Posterior vena cava (tissue), 2 donors: ENCODE data around the gene YWHAH. TPM values are rescaled to one million over a fixed set of nuclear protein-coding genes. Genes with fewer than 3 reads are reported as not detected.
A peak's percentile ranks its signal among the peaks of the same experiment; 100 is the strongest.

Experiments used
- DNase-seq: peaks from one replicate; pipeline ENCODE4 v3.0.0-alpha.2; 2020; ENCODE audit warnings: low spot score
- intact Hi-C, 2 donors: fragments of 100-400 bp; cut with DNase I; formaldehyde crosslinking; loops; one replicate each; pipeline versions ENCODE4 v1.14.1 to v1.14.2; 2022 to 2023
- long read RNA-seq, 2 donors: library from polyadenylated mRNA; unstranded; transcript quantifications; one replicate each; pipeline ENCODE4 v2.0.0, GENCODE V29; 2020 to 2021
- total RNA-seq, 2 donors: library from RNA; stranded (reverse); fragmentation: NEBNext Ultra II Directional; extraction: Animal tissue kit (Norgen Biotek cat#: 25700); gene quantifications; one replicate each; pipeline ENCODE4 v1.2.1, GENCODE V29; 2021
- donor health status: DM: yes; HTN: yes; CAD: no.
- donor health status: DM: yes; HTN: yes; CAD: no.

YWHAH gene
- 100 to 1,000 TPM; 425 to 833 TPM for total RNA-seq
- long read RNA-seq, donor 1, transcript YWHAH-201 (2 exons, 1,825 nt): major isoform, 204 of 223 reads
- long read RNA-seq, donor 1, partial matches to known transcripts: 0 of 223 reads
- long read RNA-seq, donor 1, other reads (novel, unspliced or antisense): 13 of 223 reads
- long read RNA-seq, donor 2, transcript YWHAH-201 (2 exons, 1,825 nt): major isoform, 155 of 232 reads
- long read RNA-seq, donor 2, transcript YWHAH-205 (2 exons, 1,735 nt): minor isoform, 26 of 232 reads
- long read RNA-seq, donor 2, partial matches to known transcripts: 42 of 232 reads
- long read RNA-seq, donor 2, other reads (novel, unspliced or antisense): 9 of 232 reads

DNA sequence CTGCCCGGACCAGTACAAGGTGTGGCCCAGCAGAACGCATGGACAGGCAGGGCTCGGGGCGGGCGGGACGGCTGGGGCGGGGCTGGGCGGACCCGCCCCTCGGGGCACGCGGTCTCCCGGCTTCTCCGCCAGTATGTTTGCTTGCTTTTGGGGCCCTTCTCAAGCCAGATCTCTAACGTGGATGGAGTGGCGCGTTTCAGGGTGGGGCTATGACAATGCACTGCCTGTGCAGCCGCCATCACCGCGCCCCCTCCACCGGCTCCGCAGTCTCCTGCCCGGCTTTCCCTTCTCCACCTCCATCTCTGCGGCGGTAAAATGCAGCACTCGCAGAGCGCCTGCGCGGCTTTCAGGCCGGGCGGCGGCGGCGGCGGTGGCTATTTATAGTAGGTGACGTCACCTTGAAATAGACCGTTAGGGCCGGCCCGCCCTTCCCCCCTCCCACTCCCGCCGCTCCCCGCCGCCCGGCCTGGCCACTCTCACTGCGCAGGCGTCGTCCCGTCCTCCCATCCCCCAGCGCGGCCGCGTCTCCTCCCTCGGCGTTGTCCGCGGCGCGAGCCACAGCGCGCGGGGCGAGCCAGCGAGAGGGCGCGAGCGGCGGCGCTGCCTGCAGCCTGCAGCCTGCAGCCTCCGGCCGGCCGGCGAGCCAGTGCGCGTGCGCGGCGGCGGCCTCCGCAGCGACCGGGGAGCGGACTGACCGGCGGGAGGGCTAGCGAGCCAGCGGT lies at the start of gene YWHAH:
YWHAH (plus strand) TSS at position 558 of the 722 bp plus-strand sequence. CDS start 199 bp downstream, outside the sequence.
- intact Hi-C loops: no loop called here
- peak; percentile 99 for DNase-seq

DNA sequence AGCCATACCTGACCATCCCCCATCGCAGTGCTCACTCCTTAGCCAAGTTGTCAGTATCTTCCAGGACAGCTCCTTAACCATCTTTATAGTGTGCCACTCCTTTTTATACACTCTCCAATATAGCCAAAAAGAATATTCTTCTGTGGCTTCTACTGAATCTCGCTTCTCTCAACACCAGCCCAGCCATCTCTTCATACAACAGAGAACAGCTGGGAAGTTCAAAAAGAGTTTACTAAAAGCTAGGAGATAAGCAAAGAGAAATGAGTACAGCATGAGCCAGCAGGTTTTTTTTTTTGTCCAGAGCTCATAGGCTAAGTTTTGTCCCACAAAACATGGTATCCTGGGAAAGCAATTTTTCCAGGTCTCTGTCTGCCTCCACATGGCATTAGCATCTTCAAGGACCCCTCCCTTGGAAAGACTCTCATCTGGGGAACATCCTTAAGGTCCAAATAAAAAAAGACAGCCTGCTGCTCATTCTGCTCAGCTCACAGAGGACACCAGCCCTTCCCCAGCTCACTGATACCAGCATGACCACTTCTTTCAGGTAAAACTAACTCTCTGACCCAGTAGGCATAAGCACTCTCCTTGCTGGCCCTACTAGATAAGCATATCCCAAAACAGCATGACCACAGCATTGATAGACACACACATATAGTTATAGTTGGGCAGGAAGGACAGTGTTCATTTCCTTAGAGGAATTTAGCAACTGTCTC lies 48.8 kb upstream of the YWHAH start:
- DNase-seq: no peak
- intact Hi-C loops: no loop called here

DNA sequence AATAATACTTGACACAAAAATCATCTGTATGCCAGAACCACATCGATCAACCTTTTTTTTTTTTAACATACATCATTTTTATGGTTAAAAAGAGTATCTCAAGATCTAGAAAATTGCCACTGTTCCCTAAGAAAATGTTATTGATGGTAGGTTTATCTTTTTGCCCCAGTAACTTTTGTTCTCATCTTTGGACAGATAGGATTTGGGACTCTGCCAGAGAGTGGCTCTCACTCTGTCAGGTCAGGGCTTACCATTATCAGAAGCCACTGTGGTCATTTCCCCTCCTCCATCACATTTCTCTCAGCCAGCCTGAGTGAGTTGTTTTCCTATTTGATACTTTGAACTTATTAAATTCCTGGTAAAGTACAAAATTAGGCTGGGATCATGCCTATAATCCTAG lies 47.9 kb upstream of the YWHAH start:
- intact Hi-C loops: no loop called here
- DNase-seq: no peak

DNA sequence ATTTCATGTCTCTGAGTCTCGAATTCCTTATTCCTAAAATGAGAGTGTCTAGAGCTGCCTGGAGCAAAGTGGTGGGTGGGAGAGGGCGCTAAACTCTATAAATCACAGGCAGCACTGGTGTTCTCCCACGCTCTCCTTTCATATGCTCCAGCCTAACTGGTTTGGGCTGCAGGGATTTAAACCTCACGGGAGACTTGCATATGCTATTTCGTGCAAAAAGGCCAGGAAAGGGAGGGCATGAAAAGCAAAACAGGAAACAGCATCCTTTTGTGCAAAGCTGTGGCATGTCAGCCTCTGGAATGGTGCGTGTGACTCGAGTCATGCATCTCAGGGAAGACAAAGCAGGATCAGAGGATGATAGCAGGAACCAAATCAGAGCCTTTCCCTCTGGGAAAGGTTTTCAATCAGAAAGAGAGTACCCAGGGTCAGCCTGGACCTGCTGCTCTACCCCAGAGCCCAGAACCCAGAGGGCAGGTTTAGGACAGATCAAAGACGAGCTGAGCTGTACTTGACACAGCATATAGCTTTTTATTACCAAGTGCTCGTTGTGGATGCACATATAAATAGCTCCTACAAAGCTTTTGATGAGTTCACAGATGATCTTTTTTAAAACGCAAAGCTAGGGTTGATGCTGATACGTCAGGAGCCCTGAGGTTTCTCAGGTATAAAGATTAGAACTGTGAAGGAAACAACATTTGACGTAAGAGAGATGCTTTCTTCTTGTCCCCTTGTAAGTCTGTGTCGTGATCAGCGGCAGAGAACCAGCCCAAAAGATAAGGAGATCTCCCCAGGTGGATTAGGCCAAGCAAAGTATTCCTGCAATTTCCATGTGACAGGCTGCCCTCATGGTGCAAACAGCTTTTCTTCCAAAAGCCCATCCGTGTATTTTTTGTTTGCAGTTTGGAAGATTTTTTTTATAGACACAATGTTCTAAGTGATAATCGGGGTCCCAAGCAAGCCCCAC lies 46.2 kb upstream of the YWHAH start:
- intact Hi-C loops: no loop called here
- DNase-seq: no peak

DNA sequence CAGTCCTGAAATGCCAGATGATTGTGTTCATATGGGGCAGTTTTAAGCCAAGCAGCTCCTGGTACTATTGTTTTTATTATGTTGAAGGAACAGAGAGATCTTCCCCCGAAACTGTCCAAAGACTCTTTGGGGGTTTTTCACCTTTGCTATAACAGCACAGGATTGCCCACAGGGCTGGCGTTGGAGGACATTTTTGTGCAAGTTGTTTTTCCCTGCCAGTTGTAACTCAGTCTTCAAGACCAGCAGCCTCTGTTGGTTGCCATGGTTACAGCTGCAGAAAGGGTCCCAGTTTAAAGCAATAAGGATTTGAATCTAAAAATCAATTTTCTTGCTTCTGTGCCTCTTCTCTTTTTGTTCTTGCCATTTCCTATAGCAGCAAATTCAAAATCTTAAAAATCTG lies 45.4 kb upstream of the YWHAH start:
- intact Hi-C loops: no loop called here
- no peak for DNase-seq

DNA sequence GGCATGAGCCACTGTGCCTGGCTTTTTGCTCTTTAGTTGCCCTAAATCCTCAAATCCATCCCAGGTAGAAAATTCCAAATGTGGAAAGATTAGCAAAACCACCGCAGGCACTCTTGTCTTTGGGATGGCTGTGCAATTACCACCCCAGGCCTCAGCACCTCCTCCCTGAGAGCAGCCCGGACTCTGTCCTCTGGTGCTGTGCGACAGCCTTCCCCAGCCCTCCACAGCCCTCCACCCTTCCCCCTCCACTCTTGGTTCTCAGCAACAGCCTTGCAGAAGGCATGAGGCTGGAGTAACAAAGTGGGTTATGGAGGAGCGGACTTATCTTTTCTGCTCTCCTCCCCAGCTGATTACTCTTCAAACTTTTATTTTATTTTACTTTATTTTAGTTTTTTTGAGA lies 44.7 kb upstream of the YWHAH start:
- intact Hi-C loops: no loop called here
- no peak for DNase-seq

DNA sequence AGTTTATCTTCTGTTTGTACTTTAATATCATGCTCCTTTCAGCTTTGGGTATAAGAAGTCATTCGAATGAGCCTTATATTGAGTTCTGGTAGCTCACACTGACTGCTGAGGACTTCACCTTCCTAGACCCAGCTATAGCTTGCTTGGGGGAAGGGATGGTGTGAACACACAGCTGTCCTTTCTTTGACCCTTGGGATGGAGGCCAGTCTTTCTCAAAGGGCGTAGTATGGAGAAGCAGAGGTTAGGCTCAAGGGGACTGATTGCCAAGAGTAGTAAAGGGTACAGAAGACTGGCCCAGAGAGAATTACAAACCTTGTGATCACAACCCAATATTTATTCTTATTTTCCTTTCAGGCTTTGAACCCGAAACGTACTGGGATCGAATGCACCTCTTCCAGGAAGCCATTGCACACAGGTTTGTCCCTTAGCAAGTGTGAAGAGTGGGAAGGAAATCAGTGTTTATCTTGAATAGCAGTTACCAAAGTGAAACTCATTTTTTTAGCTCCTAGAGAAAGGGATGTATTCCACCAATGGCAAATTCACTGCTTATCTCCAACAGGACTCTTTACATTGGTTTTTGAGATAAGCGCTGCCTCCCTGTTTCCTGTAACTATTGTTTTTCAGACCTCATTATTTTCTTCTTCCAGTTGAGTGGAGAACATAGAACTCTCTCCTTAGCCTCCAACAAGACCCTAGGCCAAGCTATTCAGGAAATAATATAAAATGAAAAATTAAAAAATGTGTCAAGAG lies 42.8 kb upstream of the YWHAH start:
- intact Hi-C loops: loop anchor here in 1 of 2 donors (1.0 kb wide), 1 partner anchor 19 kb away; no protein-coding TSS in a partner anchor

DNA sequence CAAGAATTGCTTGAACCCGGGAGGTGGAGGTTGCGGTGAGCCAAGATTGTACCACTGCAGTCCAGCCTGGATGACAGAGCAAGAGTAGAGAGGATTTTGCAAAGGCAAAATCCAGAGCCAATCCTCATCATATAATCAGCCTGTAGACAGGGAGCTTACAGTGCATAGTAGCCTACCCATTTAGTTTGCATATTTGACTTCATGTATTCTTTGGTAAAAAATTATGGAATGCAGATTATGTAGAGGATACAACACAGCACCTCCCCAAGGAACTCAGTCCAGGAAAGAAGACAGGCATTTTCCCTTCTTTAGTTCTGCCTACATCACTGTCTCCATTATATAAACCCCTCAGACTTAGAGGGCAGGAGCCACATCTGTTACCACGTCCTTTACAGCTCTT lies 39.7 kb upstream of the YWHAH start:
- no peak for DNase-seq
- intact Hi-C loops: no loop called here

More for the DNA sequence above, 42.8 kb upstream of the YWHAH start:
- no peak for DNase-seq

DNA sequence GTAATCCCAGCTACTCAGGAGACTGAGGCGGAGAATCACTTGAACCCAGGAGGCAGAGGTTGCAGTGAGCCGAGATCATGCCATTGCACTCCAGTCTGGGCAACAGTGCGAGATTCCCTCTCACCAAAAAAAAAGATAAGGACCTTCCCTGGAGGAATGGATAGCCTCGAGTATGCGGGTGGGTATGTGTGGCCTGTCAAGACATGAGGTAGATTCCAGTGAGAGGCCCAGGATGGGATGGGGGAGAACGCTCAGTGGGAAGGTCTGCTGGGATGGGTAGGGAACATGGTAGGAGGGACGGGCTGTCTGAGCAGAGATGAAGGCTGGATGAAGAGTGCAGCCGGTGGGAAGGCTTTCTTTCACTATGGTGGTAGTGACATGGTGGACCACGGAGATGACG lies 39.0 kb upstream of the YWHAH start:
- intact Hi-C loops: no loop called here
- no peak for DNase-seq

DNA sequence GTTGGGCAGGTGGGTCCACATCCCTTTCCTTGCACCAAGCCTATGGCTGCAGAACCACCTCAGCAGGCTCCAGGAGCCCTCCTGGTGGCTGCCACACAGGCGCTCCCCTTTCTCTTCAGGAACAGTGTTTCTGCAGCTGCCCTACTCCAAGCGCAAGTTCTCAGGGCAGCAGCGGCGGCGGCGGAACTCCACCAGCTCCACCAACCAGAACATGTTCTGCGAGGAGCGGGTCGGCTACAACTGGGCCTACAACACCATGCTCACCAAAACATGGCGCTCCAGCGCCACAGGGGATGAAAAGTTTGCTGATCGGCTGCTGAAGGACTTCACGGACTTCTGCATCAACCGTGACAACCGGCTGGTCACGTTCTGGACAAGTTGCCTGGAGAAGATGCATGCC lies 38.2 kb upstream of the YWHAH start:
- intact Hi-C loops: no loop called here
- DNase-seq: no peak

DNA sequence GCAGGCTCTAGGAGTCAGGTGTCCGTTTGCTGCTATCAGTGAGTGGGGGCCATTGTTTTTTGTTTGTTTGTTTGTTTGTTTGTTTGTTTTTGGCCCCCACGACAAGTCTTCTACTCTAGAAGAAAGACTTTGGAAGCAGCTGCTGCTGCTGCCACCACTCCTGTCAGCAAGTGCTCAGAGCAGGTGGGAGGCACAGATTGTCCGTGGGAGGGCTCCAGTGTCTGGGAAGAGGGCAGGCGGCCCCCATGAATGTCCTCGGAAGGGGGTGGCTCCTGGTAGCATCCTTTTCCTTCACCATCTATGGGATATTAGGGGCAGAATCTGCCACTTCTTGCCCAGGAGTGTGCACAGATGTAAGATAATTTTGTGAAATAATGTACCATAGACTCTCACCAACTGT lies 37.8 kb upstream of the YWHAH start:
- intact Hi-C loops: no loop called here
- DNase-seq: no peak

DNA sequence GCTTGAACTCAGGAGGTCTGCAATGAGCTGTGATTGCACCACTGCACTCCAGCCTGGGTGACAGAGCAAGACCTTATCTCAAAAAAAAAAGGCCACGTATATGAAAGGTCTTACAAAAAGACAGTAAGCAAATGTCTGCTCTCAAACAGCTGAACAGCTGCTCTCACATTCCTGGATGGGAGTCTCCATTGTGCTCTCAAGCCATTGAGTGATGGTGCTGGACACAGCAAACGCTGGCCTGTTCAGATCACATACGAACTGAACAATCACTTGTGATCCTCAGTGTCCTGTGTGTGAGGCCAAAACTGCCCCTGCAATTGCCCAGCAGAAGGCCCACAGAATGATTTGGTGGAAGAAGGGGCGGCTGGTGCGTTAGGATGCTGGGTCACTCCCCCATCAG lies 34.4 kb upstream of the YWHAH start:
- no peak for DNase-seq
- intact Hi-C loops: no loop called here

DNA sequence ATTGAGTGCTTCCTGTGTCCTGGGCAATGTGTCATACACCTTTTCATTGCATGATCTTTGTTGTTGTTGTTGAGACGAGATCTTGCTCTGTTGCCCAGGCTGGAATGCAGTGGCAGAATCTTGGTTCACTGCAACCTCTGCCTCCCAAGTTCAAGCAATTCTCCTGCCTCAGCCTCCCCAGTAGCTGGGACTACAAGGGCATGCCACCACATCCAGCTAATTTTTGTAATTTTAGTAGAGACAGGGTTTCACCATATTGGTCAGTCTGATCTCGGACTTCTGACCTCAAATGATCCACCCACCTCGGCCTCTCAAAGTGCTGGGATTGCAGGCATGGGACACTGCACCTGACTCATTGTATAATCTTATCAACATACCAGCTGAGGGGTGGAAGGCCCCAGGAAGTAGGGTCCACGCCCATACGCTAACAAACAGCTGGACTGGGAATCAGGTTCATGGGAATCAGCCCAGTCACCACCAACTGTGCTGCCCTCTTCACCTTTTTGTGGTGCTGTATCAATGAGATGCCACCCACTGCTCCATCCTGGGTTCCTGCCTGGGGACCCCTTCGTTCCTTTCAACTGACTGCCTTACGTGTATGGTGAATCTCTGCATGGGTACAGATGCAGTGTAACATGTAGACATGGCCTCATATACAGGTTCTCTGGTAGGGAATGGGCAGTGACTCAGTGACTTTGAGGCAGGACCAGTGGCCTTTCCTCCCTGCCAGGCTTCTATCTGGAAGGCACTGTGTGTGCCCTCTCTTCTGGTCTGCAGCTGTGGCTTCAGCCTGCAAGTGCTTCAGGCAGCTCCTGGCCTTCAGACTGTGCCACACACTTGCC lies 32.5 kb upstream of the YWHAH start:
- intact Hi-C loops: no loop called here
- no peak for DNase-seq

DNA sequence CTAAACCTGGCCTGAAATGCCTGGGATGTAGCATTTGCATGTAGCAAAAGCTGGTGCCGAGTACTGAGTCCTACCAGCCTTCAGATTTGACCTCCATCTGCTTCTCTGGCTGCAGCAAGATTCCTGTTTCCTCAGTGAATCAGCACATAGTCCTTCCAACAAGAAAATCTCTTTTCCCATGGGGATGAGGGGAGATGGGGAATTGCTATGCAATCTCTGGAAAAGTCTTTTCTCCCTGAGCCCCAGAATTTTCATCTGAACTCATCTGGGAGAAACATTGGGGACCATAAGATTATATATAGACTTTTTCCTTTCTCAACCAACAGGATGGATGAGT lies 32.0 kb upstream of the YWHAH start:
- no peak for DNase-seq
- intact Hi-C loops: no loop called here

DNA sequence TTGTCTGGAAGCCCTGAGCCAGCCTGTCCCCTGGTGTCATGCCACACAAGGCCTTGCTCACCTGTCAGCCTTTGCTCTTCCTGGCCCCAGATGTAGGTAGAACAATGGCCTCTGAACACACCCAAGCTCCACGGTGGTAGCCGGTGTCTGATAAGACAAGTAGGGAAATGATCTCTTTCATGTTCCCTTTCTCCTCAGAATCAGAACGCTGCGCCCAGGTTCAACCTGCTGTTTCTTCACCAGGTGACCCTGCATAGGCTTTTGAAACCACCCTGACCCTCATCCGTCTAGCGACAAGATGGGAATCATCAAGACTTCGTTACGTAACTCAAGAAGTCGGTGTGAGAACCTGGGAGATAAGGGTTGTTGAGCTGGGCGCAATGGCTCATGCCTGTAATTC lies 28.7 kb upstream of the YWHAH start:
- intact Hi-C loops: no loop called here
- no peak for DNase-seq

DNA sequence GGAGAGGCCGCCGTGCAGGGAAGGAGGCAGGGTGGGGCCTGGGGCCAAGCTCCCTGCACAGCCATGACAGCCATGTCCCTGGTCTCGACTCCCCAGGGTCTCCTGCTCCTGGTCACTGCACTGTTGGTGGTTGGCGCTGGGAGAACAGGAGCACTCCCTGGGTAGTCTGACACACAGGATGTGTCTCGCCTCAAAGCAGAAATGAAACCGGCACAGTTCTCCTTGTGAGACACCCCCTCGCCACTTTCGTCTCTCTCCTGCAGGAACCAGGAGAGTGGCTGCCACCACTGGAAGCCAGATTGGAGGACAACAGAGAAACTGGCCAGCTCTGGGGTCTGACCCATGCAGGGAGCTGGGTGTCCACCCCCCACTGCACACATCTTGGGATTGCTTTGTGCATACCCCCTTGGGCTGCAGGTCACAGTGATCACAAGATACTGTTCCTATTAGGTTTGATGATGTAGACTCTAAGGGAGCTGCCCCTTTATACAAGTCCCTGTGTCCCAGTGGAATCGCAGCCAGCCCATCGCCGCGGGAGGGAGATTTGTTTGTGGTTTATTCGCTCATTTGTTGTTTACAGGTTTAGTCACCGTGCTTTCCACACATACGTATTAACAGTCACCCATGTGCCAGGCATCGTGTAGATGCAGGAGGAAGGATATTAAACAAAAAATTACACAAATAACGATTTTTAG lies 27.0 kb upstream of the YWHAH start:
- intact Hi-C loops: no loop called here
- no peak for DNase-seq

DNA sequence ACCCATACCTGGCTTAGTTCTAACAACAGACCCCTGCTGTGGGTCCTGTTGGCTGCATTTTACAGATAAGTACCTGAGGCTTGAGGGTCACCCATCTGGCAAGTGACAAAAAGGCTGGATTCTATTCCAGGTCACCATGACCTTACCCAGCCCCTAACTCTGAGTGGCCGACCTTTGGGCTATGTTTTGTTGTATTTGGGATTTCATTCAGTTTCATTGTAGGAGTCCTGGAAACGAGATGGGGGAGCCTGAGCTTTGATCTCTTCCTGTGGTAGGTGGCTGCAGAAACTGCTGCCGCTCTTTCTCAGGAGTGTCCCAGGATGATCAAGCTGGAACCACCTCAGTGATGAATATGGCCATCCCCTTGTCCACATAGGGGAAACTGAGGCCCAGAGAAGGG lies 24.6 kb upstream of the YWHAH start:
- intact Hi-C loops: loop anchor here in 1 of 2 donors (1.0 kb wide), 1 partner anchor 18 kb away; no protein-coding TSS in a partner anchor
- DNase-seq: no peak
